ENCODE results near the gene EBP.

EBP gene

DNA sequence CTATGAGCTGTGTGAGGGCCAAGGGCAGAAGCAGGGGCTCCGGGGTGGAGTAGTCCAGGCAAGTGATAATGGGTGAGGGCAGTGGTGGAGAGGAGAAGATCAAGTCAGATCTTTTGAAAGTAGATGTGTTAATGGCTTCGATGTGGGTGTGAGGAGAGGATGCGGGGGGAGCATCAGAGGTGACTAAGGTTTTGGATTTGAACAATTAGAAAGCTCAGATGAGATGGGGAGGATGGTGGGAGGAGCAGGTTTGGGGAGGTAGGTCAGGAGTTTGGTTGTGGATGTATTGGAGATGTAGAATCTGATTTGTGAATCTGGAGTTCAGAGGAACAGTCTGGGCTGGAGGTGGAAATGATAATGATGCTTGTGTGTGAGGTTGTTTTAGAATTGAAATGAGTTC, 41.0 kb upstream of the EBP start:
- no peak for DNase-seq (ENCODE audit: low read depth)
- TF ChIP-seq, protein P1, sequence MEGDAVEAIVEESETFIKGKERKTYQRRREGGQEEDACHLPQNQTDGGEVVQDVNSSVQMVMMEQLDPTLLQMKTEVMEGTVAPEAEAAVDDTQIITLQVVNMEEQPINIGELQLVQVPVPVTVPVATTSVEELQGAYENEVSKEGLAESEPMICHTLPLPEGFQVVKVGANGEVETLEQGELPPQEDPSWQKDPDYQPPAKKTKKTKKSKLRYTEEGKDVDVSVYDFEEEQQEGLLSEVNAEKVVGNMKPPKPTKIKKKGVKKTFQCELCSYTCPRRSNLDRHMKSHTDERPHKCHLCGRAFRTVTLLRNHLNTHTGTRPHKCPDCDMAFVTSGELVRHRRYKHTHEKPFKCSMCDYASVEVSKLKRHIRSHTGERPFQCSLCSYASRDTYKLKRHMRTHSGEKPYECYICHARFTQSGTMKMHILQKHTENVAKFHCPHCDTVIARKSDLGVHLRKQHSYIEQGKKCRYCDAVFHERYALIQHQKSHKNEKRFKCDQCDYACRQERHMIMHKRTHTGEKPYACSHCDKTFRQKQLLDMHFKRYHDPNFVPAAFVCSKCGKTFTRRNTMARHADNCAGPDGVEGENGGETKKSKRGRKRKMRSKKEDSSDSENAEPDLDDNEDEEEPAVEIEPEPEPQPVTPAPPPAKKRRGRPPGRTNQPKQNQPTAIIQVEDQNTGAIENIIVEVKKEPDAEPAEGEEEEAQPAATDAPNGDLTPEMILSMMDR (IDR thresholded peaks at IDR 0.05; ENCODE audit: low read depth, low read length, missing control alignments), result no peak
- no peak overlapping the region for H3K4me3 ChIP-seq (ENCODE audit: low read depth, low read length)

DNA sequence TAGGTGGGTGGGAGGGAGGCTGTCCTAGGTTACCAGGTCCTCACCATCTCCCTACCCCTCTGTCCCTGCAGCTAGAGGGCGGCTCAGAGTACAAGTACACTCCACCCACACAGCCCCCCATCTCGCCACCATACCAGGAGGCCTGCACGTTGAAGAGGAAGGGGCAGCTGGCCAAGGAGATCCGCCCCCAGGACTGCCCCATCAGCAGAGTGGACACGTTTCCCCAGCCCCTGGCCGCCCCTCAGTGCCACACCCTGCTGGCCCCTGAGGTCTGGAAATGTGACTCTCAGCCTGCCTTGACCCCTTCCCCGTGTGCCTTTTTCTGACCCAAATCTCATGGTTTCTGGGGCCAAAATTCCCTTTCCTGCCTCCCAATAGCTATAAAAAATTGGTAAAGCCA, 39.1 kb upstream of the EBP start:
- TF ChIP-seq, protein P1 (IDR thresholded peaks at IDR 0.05; ENCODE audit: low read depth, low read length, missing control alignments), result no peak
- no peak overlapping the region for H3K4me3 ChIP-seq (ENCODE audit: low read depth, low read length)
- no peak for DNase-seq (ENCODE audit: low read depth)

DNA sequence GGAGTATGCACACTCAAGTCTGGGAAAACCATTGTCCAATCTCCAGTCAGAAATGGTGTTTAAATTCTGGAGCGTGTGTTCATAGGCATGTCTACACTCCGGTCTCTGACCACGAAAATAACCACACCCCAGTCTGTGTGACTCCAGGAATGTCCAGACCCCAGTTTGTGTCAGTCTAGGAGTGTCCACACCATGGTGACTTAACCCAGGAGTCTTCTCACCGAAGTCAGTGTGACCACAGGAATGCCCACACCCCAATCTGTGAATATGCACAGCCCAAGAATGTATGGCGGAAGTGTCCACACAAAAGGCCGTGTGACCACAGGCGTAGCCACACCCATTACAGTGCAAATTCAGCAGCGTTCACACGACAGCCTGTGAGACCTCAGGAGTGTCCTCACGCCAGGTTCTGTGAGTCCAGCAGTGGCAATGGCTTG, 34.2 kb upstream of the EBP start:
- no peak for DNase-seq (ENCODE audit: low read depth)
- H3K4me3 ChIP-seq (ENCODE audit: low read depth, low read length), result no peak overlapping the region
- TF ChIP-seq, protein P1 (IDR thresholded peaks at IDR 0.05; ENCODE audit: low read depth, low read length, missing control alignments), result no peak

DNA sequence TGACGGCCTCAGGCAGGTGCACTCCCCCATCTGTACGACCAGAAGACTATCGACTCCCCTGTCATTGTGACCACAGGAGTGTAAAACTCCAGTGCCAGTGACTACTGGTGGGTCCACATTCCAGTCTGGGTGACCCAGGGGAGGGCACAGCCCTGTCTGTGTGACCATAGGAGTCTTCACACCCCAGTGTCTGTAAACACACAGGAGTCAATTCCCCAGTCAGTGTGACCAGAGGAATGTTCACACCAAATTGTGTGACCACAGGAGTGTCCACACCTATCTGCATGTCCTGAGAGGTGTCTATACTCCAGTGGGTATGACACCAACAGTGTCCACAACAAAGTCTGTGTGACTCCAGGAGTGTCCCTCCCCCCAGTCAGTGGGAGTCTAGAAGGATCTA, 33.6 kb upstream of the EBP start:
- TF ChIP-seq, protein P1 (IDR thresholded peaks at IDR 0.05; ENCODE audit: low read depth, low read length, missing control alignments), result no peak
- no peak for DNase-seq (ENCODE audit: low read depth)
- no peak overlapping the region for H3K4me3 ChIP-seq (ENCODE audit: low read depth, low read length)

DNA sequence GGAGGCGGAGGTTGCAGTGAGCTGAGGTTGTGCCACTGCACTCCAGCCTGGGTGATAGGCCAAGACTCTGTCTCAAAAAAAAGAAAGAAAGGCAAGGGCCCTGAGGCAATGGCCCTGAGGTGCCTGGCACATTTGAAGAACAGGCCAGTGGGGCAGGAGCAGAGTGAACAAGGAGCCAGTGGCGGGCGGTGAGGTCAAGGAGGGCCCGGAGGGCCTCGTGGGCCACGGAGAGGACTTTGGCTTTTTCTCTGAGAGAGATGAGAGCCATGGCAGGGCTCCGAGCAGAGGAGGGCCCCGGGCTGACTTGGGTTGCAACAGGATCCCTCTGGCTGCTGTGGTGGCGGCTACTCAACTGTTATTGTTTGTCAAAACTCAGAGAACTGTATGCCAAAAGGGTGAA, 32.3 kb upstream of the EBP start:
- H3K4me3 ChIP-seq (ENCODE audit: low read depth, low read length), result no peak overlapping the region
- DNase-seq (ENCODE audit: low read depth), result no peak
- TF ChIP-seq, protein P1 (IDR thresholded peaks at IDR 0.05; ENCODE audit: low read depth, low read length, missing control alignments), result no peak

DNA sequence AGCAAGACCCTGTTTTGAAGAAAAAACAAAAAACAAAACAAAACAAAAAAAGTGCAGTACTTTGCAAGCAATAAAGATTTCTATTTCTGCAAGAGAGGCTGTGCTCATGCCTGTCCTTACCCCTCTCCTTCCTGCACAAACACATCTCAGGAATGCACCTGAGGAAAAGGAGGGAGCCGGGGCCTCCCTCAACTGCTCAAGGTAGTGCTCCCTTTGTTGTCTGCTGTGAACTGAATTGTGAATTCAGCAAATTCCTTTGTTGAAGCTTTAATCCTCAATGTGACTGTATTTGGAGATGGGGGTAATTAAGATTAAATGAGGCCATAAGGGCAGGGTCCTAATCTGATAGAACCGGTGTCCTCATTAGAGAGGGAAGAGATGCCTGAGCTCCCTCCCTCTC, 31.7 kb upstream of the EBP start:
- H3K4me3 ChIP-seq (ENCODE audit: low read depth, low read length), result no peak overlapping the region
- DNase-seq (ENCODE audit: low read depth), result no peak
- TF ChIP-seq, protein P1 (IDR thresholded peaks at IDR 0.05; ENCODE audit: low read depth, low read length, missing control alignments), result no peak

DNA sequence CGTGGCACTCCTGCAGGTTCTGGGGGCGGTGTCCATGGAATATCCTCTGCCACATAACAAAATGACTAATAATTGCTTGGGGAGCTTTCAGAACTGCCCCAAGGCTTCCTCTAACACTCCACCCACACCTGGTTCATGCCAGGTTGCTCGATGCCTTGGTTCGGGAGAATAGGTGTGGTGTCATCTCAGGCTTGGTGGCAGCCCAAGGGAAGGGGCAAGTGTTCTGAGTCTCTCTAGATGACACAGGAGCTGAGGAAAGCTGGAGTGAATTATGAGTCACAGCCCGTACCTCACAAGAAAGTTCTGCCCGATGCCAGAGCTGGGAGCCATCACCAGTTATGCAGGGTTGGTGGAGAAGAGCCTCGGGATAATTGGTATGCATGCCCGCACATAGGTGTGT, 30.9 kb upstream of the EBP start:
- DNase-seq (ENCODE audit: low read depth), result no peak
- H3K4me3 ChIP-seq (ENCODE audit: low read depth, low read length), result no peak overlapping the region
- TF ChIP-seq, protein P1 (IDR thresholded peaks at IDR 0.05; ENCODE audit: low read depth, low read length, missing control alignments), result no peak
